RWPE1 (cell line): ENCODE results near the gene DIP2A.
A peak's percentile ranks its signal among the peaks of the same experiment; 100 is the strongest.

ENCODE experiments used
- CTCF ChIA-PET: fragments of 350-600 bp; sonication (Branson Sonifier 250); formaldehyde crosslinking; extraction: SDS; loops from one replicate; lab custom pipeline; 2021; lab: Yijun Ruan, JAX
- POLR2A ChIA-PET: fragments of 400-600 bp; formaldehyde crosslinking; extraction: SDS; loops from one replicate; lab custom pipeline; 2020; ENCODE audit warnings: antibody characterized with exemption; ENCODE audit not compliant: low non-redundant PET; lab: Yijun Ruan, JAX
- DNase-seq: peaks from one replicate; pipeline ENCODE4 v3.0.0; 2012; ENCODE audit warnings: low spot score
- H3K27ac ChIP-seq: fragments of 450-650 bp; 2 replicates; pipeline ENCODE4 v1.5.1; 2017
- TF ChIP-seq, protein P1 (sequence below): fragments of 450-650 bp; conservative IDR thresholded peaks from 2 replicates; pipeline ENCODE4 v1.5.1; 2017; ENCODE audit warnings: low read depth, mild to moderate bottlenecking

The DIP2A gene

DNA sequence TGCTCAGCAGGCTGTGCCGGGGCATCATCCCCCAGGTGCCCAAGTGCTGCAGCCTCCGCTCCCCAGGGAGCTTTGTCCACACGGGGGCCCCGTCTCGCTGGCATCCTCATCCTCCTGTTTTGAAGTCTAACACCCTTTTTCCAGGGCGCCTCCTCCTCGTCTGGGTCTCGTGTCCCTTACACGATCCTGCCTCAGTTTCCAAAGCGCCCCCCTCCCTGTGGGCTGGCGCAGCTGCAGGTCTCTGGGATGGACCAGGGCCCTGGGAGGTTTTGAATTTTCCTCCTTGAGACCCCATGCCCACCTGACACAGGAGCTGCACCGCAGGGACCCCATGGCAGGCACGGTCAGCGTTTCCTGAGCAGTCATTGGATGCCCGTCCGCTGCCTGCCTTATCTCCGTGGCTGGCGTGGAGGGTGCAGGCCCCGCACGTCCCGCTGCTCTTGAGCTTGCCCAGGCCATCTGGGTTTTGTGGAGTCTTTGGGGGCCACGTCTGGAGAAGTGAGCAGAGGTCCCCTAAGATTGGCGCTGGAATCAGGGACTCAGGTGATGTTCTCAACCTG is 37.4 kb upstream of the DIP2A start:
- TF ChIP-seq, protein P1, sequence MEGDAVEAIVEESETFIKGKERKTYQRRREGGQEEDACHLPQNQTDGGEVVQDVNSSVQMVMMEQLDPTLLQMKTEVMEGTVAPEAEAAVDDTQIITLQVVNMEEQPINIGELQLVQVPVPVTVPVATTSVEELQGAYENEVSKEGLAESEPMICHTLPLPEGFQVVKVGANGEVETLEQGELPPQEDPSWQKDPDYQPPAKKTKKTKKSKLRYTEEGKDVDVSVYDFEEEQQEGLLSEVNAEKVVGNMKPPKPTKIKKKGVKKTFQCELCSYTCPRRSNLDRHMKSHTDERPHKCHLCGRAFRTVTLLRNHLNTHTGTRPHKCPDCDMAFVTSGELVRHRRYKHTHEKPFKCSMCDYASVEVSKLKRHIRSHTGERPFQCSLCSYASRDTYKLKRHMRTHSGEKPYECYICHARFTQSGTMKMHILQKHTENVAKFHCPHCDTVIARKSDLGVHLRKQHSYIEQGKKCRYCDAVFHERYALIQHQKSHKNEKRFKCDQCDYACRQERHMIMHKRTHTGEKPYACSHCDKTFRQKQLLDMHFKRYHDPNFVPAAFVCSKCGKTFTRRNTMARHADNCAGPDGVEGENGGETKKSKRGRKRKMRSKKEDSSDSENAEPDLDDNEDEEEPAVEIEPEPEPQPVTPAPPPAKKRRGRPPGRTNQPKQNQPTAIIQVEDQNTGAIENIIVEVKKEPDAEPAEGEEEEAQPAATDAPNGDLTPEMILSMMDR, result no peak
- POLR2A ChIA-PET, result no interaction called here
- no peak overlapping the region for H3K27ac ChIP-seq
- CTCF ChIA-PET, result no interaction called here
- DNase-seq, result no peak

DNA sequence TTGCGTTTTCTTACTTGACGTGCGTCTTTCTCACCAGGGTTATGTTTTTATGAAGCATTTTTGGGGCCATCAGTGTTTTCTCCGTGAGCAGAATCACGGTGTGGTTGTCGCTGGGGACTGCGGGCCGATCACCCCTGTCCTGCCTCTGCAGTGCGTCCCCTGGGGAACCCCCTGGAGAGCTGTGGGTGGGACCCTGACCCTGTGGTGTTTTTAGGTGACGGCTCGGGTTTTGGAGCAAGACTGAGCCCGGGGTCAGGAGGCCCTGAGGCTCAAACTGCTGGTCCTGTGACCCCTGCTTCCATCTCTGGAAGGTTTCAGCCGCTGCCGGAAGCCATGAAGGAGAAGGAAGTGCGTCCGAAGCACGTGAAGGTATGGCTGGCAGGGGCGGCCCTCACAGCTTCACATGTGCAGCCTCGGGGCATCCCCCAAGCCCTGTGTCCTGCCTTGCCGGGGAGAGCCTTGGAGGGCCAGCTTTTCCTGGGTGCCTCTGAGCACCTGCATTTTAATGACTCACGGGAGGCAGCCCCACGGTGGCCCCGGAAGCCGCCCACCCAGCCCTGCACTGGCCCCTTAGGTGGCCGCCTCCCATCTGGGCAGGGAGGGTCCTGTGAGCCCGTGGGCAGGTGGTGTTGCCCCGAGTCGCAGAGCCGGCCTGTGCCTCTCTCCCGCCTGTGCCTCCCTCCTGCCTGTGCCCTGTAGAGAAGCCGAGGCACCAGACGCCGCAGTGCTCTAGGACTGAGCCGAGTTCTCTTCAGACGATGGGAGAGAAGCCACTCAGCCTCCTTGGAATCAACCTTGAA is 36.7 kb upstream of the DIP2A start:
- CTCF ChIA-PET, result no interaction called here
- TF ChIP-seq, protein P1, result no peak
- POLR2A ChIA-PET, result no interaction called here
- no peak overlapping the region for H3K27ac ChIP-seq
- DNase-seq, result no peak

DNA sequence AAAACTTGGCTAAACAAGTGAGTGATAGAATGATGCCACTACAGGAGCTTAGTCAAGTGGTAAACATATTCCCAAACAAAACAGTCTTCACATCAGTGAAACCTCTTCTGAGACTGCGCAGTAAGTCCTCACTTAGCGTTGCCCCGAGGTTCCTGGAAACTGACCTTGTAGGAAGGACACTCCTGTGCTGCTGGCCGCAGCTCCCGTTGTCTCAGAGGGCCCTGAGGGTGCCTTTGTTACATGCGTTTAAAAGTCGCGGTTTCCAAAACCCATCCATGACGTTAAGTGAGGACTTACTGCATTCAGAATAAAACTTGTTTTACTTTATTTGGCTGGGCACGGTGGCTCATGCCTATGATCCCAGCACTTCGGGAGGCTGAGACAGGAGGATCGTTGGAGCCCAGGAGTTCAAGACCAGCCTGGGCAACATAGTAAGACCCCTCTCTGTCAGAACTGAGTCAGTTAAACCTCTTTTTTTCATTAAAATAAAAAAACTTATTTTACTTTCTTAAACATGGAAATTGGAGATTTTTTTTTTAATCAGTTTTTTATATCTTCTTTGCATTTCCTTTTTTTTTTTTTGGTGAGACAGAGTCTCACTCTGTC is 36.0 kb upstream of the DIP2A start:
- POLR2A ChIA-PET, result no interaction called here
- no peak for DNase-seq
- H3K27ac ChIP-seq, result no peak overlapping the region
- TF ChIP-seq, protein P1, result no peak
- CTCF ChIA-PET, result no interaction called here

DNA sequence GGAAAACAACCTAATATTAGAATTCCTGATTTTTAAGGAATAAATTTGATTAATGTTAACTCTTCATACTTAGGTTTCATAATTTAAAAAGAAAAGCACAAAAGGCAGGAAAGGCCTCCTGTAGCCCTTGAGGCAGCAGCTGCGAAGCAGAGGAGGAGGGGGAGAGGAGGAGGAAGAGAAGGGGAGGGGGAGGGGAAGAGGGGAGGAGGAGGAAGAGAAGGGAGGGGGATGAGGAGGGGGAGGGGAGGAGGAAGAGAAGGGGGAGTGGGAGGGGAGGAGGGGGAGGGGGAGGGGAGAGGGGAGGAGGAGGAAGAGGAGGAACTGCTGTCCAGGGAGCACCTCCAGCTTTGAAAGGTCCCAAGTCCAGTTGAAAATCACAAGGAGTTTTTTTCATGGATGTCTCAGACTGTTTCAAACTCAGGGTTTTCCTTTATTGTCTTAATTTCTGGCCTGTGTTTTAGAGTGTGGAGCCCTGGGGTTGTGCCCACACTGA is 35.1 kb upstream of the DIP2A start:
- TF ChIP-seq, protein P1, result no peak
- ChIA-PET POLR2A (no interaction called here), CTCF (no interaction called here)
- no peak for DNase-seq
- peak overlapping the region; percentile 41 for H3K27ac ChIP-seq

DNA sequence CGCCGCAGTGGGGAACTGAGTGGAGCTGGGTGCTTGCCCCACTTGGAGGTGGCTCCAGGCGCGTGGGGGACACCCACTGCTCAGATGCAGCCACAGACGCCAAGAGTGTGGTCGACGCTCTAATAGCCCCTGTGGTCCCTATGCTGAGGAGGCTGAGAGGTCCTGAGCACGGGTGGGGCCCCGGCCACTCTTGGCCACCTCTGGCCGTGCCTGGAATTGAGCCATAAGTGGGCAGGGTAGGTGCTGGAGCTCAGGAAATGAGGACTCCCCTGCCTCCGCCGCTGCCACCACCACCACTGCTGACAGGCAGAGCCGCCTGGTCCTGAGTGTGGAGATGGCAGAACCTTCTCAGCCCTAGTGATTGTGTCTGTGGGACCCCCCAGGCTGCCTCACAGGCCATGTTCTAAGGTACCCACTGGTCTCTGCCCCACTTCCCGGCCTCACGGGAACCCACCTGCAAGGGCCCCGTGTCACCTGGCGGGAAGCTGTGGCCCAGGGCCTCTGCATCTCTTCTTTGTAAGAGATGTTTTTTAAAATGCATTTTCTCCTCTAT is 34.6 kb upstream of the DIP2A start:
- ChIA-PET POLR2A (no interaction called here), CTCF (no interaction called here)
- H3K27ac ChIP-seq, result peak overlapping the region; percentile 41
- TF ChIP-seq, protein P1, result no peak
- DNase-seq, result no peak

DNA sequence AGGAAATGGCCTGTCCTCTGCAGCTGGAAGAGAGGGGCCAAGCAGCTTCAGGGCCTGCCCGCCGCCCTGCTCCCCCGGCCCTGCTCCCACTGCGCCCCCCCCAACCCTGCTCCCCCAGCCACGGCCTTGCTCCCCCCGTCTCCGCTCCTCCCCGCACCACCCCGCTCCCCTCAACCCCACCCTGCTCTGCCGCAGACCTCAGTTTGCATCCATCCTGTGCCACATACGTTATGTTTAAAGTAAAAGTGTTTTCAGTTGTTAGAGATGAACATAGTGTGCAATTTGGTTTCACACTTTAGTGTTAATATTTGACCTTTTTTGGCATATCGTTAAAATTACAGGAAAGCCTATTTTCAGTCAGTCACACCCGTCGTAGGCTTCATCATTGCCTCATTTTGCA is 34.1 kb upstream of the DIP2A start:
- ChIA-PET CTCF (no interaction called here), POLR2A (no interaction called here)
- TF ChIP-seq, protein P1, result no peak
- peak overlapping the region; percentile 41; the same call in 1 of the 2 replicates for H3K27ac ChIP-seq
- DNase-seq, result no peak
